SK-N-MC (cell line): Measurements from ENCODE around the gene ADARB2.

Experiments
- DNase-seq: peaks from one replicate; pipeline ENCODE4 v3.0.0-alpha.2; 2011; ENCODE audit warnings: low read depth, low spot score
- H3K27ac ChIP-seq: fragments of 200-600 bp; sonication (generic); 2 replicates; pipeline ENCODE4 v1.5.1; 2016; ENCODE audit warnings: mixed run types
- H3K36me3 ChIP-seq: fragments of 200-600 bp; sonication (generic); 2 replicates; pipeline ENCODE4 v1.6.1; 2017; ENCODE audit warnings: antibody characterized with exemption, low read length, mixed read lengths; ENCODE audit not compliant: insufficient read depth
- H3K4me3 ChIP-seq: fragments of 200-600 bp; sonication (generic); 2 replicates; pipeline ENCODE4 v1.5.1; 2016
- H3K9ac ChIP-seq: fragments of 200-600 bp; sonication (generic); 2 replicates; pipeline ENCODE4 v1.8.0; 2017; ENCODE audit warnings: mixed run types, mixed read lengths; ENCODE audit not compliant: insufficient read length
- H3K9me3 ChIP-seq: fragments of 200-600 bp; sonication (generic); 2 replicates; pipeline ENCODE4 v1.6.1; 2017; ENCODE audit warnings: low read depth, mild to moderate bottlenecking, antibody characterized with exemption, low read length, moderate library complexity, mixed read lengths
- EZH2 ChIP-seq: fragments of 200-600 bp; sonication (generic); IDR thresholded peaks from one replicate; pipeline ENCODE4 v1.6.1; 2017; ENCODE audit warnings: antibody characterized with exemption
- FOXP2 ChIP-seq: optimal IDR thresholded peaks from 2 replicates; pipeline ENCODE3; 2011; ENCODE audit warnings: mild to moderate bottlenecking, moderate library complexity; ENCODE audit not compliant: insufficient read depth; ENCODE audit errors: extremely low read length, control extremely low read depth
- POLR2AphosphoS5 ChIP-seq: IDR thresholded peaks from 2 replicates; pipeline ENCODE4 v1.6.1; 2012; ENCODE audit warnings: mild to moderate bottlenecking, low read depth, low read length, borderline replicate concordance

The ADARB2 gene

GRCh38 chr10:1488970-1489548 is 248.3 kb downstream of the ADARB2 start:
- no peak for TF ChIP-seq POLR2AphosphoS5
- TF ChIP-seq FOXP2 = no peak
- TF ChIP-seq EZH2 = no peak
- Histone ChIP-seq H3K9ac (no peak overlapping the region), H3K27ac (no peak overlapping the region), H3K9me3 (no peaks in the 10 kb centered on the region), H3K4me3 (no peak overlapping the region), H3K36me3 (no peaks in the 10 kb centered on the region)
- no peak for DNase-seq

- no peaks in the 10 kb centered on the region for H3K9me3 ChIP-seq
- H3K36me3 ChIP-seq = no peaks in the 10 kb centered on the region
- no peak for DNase-seq
- no peak overlapping the region for H3K9ac ChIP-seq
- no peak overlapping the region for H3K4me3 ChIP-seq
- no peak overlapping the region for H3K27ac ChIP-seq
- TF ChIP-seq POLR2AphosphoS5 (no peak), FOXP2 (no peak), EZH2 (no peak)
Observed at GRCh38 chr10:1486841-1487687, 250.3 kb downstream of the ADARB2 start.

- no peak overlapping the region for H3K9ac ChIP-seq
- no peaks in the 10 kb centered on the region for H3K9me3 ChIP-seq
- H3K36me3 ChIP-seq = no peaks in the 10 kb centered on the region
- DNase-seq = no peak
- no peak for TF ChIP-seq EZH2
- no peak for TF ChIP-seq POLR2AphosphoS5
- no peak for TF ChIP-seq FOXP2
- H3K4me3 ChIP-seq = no peak overlapping the region
- no peak overlapping the region for H3K27ac ChIP-seq
Observed at GRCh38 chr10:1485357-1485756, 252.0 kb downstream of the ADARB2 start.

- no peak for DNase-seq
- Histone ChIP-seq H3K9me3 (no peaks in the 10 kb centered on the region), H3K4me3 (no peak overlapping the region), H3K9ac (no peak overlapping the region), H3K27ac (no peak overlapping the region), H3K36me3 (no peaks in the 10 kb centered on the region)
- TF ChIP-seq FOXP2 = no peak
- TF ChIP-seq POLR2AphosphoS5 = no peak
- no peak for TF ChIP-seq EZH2
Observed at GRCh38 chr10:1483826-1484225, 253.5 kb downstream of the ADARB2 start.

GRCh38 chr10:1483246-1483645 is 254.1 kb downstream of the ADARB2 start:
- Histone ChIP-seq H3K36me3 (no peaks in the 10 kb centered on the region), H3K9ac (no peak overlapping the region), H3K9me3 (no peaks in the 10 kb centered on the region), H3K27ac (no peak overlapping the region), H3K4me3 (no peak overlapping the region)
- TF ChIP-seq POLR2AphosphoS5 = no peak
- TF ChIP-seq FOXP2 = no peak
- TF ChIP-seq EZH2 = no peak
- DNase-seq = no peak

- H3K36me3 ChIP-seq = no peaks in the 10 kb centered on the region
- no peaks in the 10 kb centered on the region for H3K9me3 ChIP-seq
- no peak for DNase-seq
- no peak overlapping the region for H3K27ac ChIP-seq
- TF ChIP-seq EZH2 (no peak), POLR2AphosphoS5 (no peak), FOXP2 (no peak)
- no peak overlapping the region for H3K9ac ChIP-seq
- H3K4me3 ChIP-seq = no peak overlapping the region
Observed at GRCh38 chr10:1477578-1477977, 259.7 kb downstream of the ADARB2 start.

GRCh38 chr10:1476455-1476803 is 260.9 kb downstream of the ADARB2 start:
- no peak overlapping the region for H3K4me3 ChIP-seq
- no peaks in the 10 kb centered on the region for H3K36me3 ChIP-seq
- DNase-seq = no peak
- H3K9me3 ChIP-seq = no peaks in the 10 kb centered on the region
- H3K27ac ChIP-seq = no peak overlapping the region
- no peak overlapping the region for H3K9ac ChIP-seq
- TF ChIP-seq EZH2 = no peak
- no peak for TF ChIP-seq POLR2AphosphoS5
- no peak for TF ChIP-seq FOXP2

- H3K36me3 ChIP-seq = no peaks in the 10 kb centered on the region
- no peak overlapping the region for H3K9ac ChIP-seq
- H3K4me3 ChIP-seq = no peak overlapping the region
- TF ChIP-seq POLR2AphosphoS5 (no peak), EZH2 (no peak), FOXP2 (no peak)
- H3K27ac ChIP-seq = no peak overlapping the region
- DNase-seq = no peak
- H3K9me3 ChIP-seq = no peaks in the 10 kb centered on the region
Observed at GRCh38 chr10:1475771-1476454, 261.4 kb downstream of the ADARB2 start.
